Neuronal stem cell (in vitro differentiated cells): Measurements from ENCODE around the gene TECRL.

Experiments
- DNase-seq: peaks from one replicate; pipeline ENCODE4 v3.0.0-alpha.2; 2013; ENCODE audit warnings: low spot score
- H2AFZ ChIP-seq: one replicate; pipeline ENCODE4 v1.6.1; 2013; ENCODE audit warnings: mild to moderate bottlenecking, low read length, inconsistent platforms
- H2AK5ac ChIP-seq: 2 replicates; pipeline ENCODE4 v1.6.1; 2013; ENCODE audit warnings: low read depth, mild to moderate bottlenecking, inconsistent platforms, low read length, moderate library complexity, mixed read lengths
- H2BK120ac ChIP-seq: 2 replicates; pipeline ENCODE4 v1.6.1; 2013; ENCODE audit warnings: low read depth, mild to moderate bottlenecking, inconsistent platforms, low read length, moderate library complexity, mixed read lengths
- H2BK12ac ChIP-seq: one replicate; pipeline ENCODE4 v1.6.1; 2013; ENCODE audit warnings: low read length, inconsistent platforms
- H2BK15ac ChIP-seq: 2 replicates; pipeline ENCODE4 v1.6.1; 2013; ENCODE audit warnings: mild to moderate bottlenecking, low read length, inconsistent platforms, mixed read lengths
- H2BK5ac ChIP-seq: one replicate; pipeline ENCODE4 v1.6.1; 2013; ENCODE audit warnings: inconsistent platforms, mild to moderate bottlenecking, low read length, moderate library complexity
- H3K14ac ChIP-seq: one replicate; pipeline ENCODE4 v1.6.1; 2013; ENCODE audit warnings: low read length, inconsistent platforms
- H3K18ac ChIP-seq: 2 replicates; pipeline ENCODE4 v1.6.1; 2013; ENCODE audit warnings: low read length, inconsistent platforms
- H3K23ac ChIP-seq: 2 replicates; pipeline ENCODE4 v1.6.1; 2013; ENCODE audit warnings: low read depth, mild to moderate bottlenecking, mixed read lengths, low read length, inconsistent platforms; ENCODE audit not compliant: poor library complexity
- H3K27ac ChIP-seq: replicated peaks from 3 replicates; pipeline ENCODE4 v1.5.1; 2013; ENCODE audit warnings: low read length, inconsistent platforms
- H3K27me3 ChIP-seq, 3 experiments: 2 replicates each; pipeline ENCODE4 v1.6.1; 2013; ENCODE audit warnings: low read length in 3 of 3, mild to moderate bottlenecking in 2 of 3, inconsistent platforms in 1 of 3, low read depth in 1 of 3, mixed read lengths in 1 of 3, moderate library complexity in 1 of 3; ENCODE audit not compliant: control insufficient read depth in 3 of 3, insufficient read depth in 3 of 3
- H3K36me3 ChIP-seq, 2 donors: replicated peaks in 1 of 2; 2 replicates each; pipeline ENCODE4 v1.6.1; 2013; ENCODE audit warnings: low read length in 2 of 2; ENCODE audit not compliant: control insufficient read depth in 2 of 2, insufficient read depth in 2 of 2
- H3K4ac ChIP-seq: 2 replicates; pipeline ENCODE4 v1.6.1; 2013; ENCODE audit warnings: inconsistent platforms, mild to moderate bottlenecking, low read length, moderate library complexity
- H3K4me1 ChIP-seq, 2 donors: 1 replicate in 1 of 2; 2 replicates in 1 of 2; pipeline ENCODE4 v1.6.1; 2013; ENCODE audit warnings: low read length in 2 of 2, low read depth in 1 of 2; ENCODE audit not compliant: control insufficient read depth in 2 of 2, insufficient read depth in 1 of 2
- H3K4me2 ChIP-seq: one replicate; pipeline ENCODE4 v1.6.1; 2013; ENCODE audit warnings: mild to moderate bottlenecking, low read length, inconsistent platforms; ENCODE audit not compliant: insufficient read depth, poor library complexity, severe bottlenecking
- H3K4me3 ChIP-seq, 2 donors: 2 replicates each; pipeline ENCODE4 v1.5.1; 2013; ENCODE audit warnings: low read length in 2 of 2, mild to moderate bottlenecking in 2 of 2, inconsistent platforms in 1 of 2, moderate library complexity in 1 of 2
- H3K79me1 ChIP-seq: one replicate; pipeline ENCODE4 v1.6.1; 2013; ENCODE audit warnings: low read depth, mild to moderate bottlenecking, inconsistent platforms, low read length, moderate library complexity
- H3K9ac ChIP-seq: one replicate; pipeline ENCODE4 v1.6.1; 2013; ENCODE audit warnings: mild to moderate bottlenecking, low read depth, low read length, inconsistent platforms; ENCODE audit not compliant: poor library complexity
- H3K9me3 ChIP-seq, 2 donors: replicated peaks in 1 of 2; 2 replicates each; pipeline versions ENCODE3 to v1.6.1; 2013; ENCODE audit warnings: low read length in 2 of 2, mild to moderate bottlenecking in 2 of 2, inconsistent platforms in 1 of 2, low read depth in 1 of 2, mixed read lengths in 1 of 2, moderate library complexity in 1 of 2; ENCODE audit not compliant: control insufficient read depth in 2 of 2, insufficient read depth in 1 of 2
- H4K8ac ChIP-seq: one replicate; pipeline ENCODE4 v1.6.1; 2013; ENCODE audit warnings: low read depth, mild to moderate bottlenecking, inconsistent platforms, low read length, moderate library complexity
- H4K91ac ChIP-seq: one replicate; pipeline ENCODE4 v1.6.1; 2013; ENCODE audit warnings: low read length, low read depth, mild to moderate bottlenecking, inconsistent platforms; ENCODE audit not compliant: poor library complexity
- WGBS, 2 donors: extraction: QIAGEN DNeasy Blood & Tissue Kit; methylation state at CpG; one replicate each; pipeline ENCODE4 v1.1.7; 2013; ENCODE audit warnings: missing lambda C conversion rate in 2 of 2, mixed read lengths in 1 of 2; ENCODE audit not compliant: insufficient read length in 2 of 2, insufficient replicate concordance in 1 of 2; ENCODE audit errors: extremely low coverage in 2 of 2; 5-methylcytosine and 5-hydroxymethylcytosine counted together

TECRL gene

GRCh38 chr4:64394469-64394868 is 14.8 kb downstream of the TECRL start:
- Histone ChIP-seq H2BK120ac (no peak overlapping the region), H3K36me3 (no peaks in the 10 kb centered on the region), H3K18ac (no peak overlapping the region), H4K8ac (no peak overlapping the region), H3K27me3 (no peaks in the 10 kb centered on the region), H3K9ac (no peak overlapping the region), H3K23ac (no peak overlapping the region), H3K4ac (no peak overlapping the region), H3K4me1 (no peaks in the 10 kb centered on the region), H3K27ac (no peak overlapping the region), H3K4me3 (no peak overlapping the region), H2BK15ac (no peak overlapping the region), H2BK12ac (no peak overlapping the region), H3K9me3 (no peaks in the 10 kb centered on the region), H2AK5ac (no peak overlapping the region), H3K4me2 (no peak overlapping the region), H2BK5ac (no peak overlapping the region), H4K91ac (no peak overlapping the region), H2AFZ (no peak overlapping the region), H3K79me1 (no peaks in the 10 kb centered on the region), H3K14ac (no peak overlapping the region)
- no CpG with 5 or more reads among the region's 3 CpGs for WGBS, 2 donors
- DNase-seq: no peak

GRCh38 chr4:64388252-64388651 is 21.0 kb downstream of the TECRL start:
- Histone ChIP-seq H3K23ac (no peak overlapping the region), H4K8ac (no peak overlapping the region), H3K27me3 (no peaks in the 10 kb centered on the region), H2AFZ (no peak overlapping the region), H2BK5ac (no peak overlapping the region), H4K91ac (no peak overlapping the region), H3K4ac (no peak overlapping the region), H2BK15ac (no peak overlapping the region), H3K9ac (no peak overlapping the region), H3K14ac (no peak overlapping the region), H3K4me2 (no peak overlapping the region), H3K27ac (no peak overlapping the region), H3K18ac (no peak overlapping the region), H3K79me1 (no peaks in the 10 kb centered on the region), H3K4me3 (no peak overlapping the region), H2AK5ac (no peak overlapping the region), H3K4me1 (no peaks in the 10 kb centered on the region), H3K9me3 (no peaks in the 10 kb centered on the region), H2BK120ac (no peak overlapping the region), H2BK12ac (no peak overlapping the region), H3K36me3 (no peaks in the 10 kb centered on the region)
- DNase-seq: no peak
- no CpG with 5 or more reads among the region's 1 CpG for WGBS, 2 donors

GRCh38 chr4:64385220-64385619 is 24.0 kb downstream of the TECRL start:
- no peaks in the 10 kb centered on the region for H3K4me1 ChIP-seq
- no peak overlapping the region for H2BK5ac ChIP-seq
- no peaks in the 10 kb centered on the region for H3K79me1 ChIP-seq
- H4K8ac ChIP-seq: no peak overlapping the region
- H3K4me2 ChIP-seq: no peak overlapping the region
- H3K4me3 ChIP-seq: no peak overlapping the region
- no peaks in the 10 kb centered on the region for H3K27me3 ChIP-seq
- no peak overlapping the region for H3K14ac ChIP-seq
- peak overlapping the region; percentile 17 for H4K91ac ChIP-seq
- no peak overlapping the region for H2BK15ac ChIP-seq
- H3K27ac ChIP-seq: no peak overlapping the region
- H3K9me3 ChIP-seq: no peaks in the 10 kb centered on the region
- H2AFZ ChIP-seq: peak overlapping the region; percentile 47
- no peak overlapping the region for H2BK120ac ChIP-seq
- no peak overlapping the region for H3K23ac ChIP-seq
- no peak for DNase-seq
- H3K18ac ChIP-seq: peak overlapping the region; percentile 35
- no peaks in the 10 kb centered on the region for H3K36me3 ChIP-seq
- no peak overlapping the region for H3K9ac ChIP-seq
- H2BK12ac ChIP-seq: no peak overlapping the region
- H3K4ac ChIP-seq: no peak overlapping the region
- H2AK5ac ChIP-seq: no peak overlapping the region
- no CpG with 5 or more reads among the region's 1 CpG for whole genome bisulfite sequencing, 2 donors

GRCh38 chr4:64384237-64385203 is 24.7 kb downstream of the TECRL start:
- peak overlapping the region; percentile 17 for H4K91ac ChIP-seq
- H3K27me3 ChIP-seq: no peaks in the 10 kb centered on the region
- H2BK120ac ChIP-seq: no peak overlapping the region
- no peaks in the 10 kb centered on the region for H3K36me3 ChIP-seq
- H3K4ac ChIP-seq: no peak overlapping the region
- H4K8ac ChIP-seq: no peak overlapping the region
- no peak overlapping the region for H3K23ac ChIP-seq
- H3K4me2 ChIP-seq: no peak overlapping the region
- no peak for DNase-seq
- no peak overlapping the region for H3K27ac ChIP-seq
- H2AFZ ChIP-seq: peak overlapping the region; percentile 47
- no peaks in the 10 kb centered on the region for H3K4me1 ChIP-seq
- no peaks in the 10 kb centered on the region for H3K9me3 ChIP-seq
- H3K9ac ChIP-seq: peak overlapping the region; percentile 66
- peak overlapping the region; percentile 53 for H3K18ac ChIP-seq
- H2AK5ac ChIP-seq: no peak overlapping the region
- no peaks in the 10 kb centered on the region for H3K79me1 ChIP-seq
- no peak overlapping the region for H2BK12ac ChIP-seq
- WGBS, 2 donors: no CpG with 5 or more reads among the region's 1 CpG
- H2BK15ac ChIP-seq: no peak overlapping the region
- H3K4me3 ChIP-seq: no peak overlapping the region
- no peak overlapping the region for H2BK5ac ChIP-seq
- H3K14ac ChIP-seq: no peak overlapping the region
